Tibial artery (tissue), 4 donors: Measurements from ENCODE around the gene C7orf33.

ENCODE experiments used
- DNase-seq, 2 donors: peaks; one replicate each; pipeline ENCODE4 v3.0.0-alpha.2; 2019
- H3K27ac ChIP-seq, 2 donors: fragments of 200-600 bp; sonication (generic) in 1 of 2; 1 replicate in 1 of 2; 2 replicates in 1 of 2; pipeline ENCODE4 v1.5.1; 2018 to 2019; ENCODE audit warnings: mild to moderate bottlenecking in 1 of 2
- H3K27me3 ChIP-seq, 2 donors: fragments of 200-600 bp; sonication (generic) in 1 of 2; one replicate each; pipeline versions ENCODE4 v1.5.1 to v1.6.0; 2016 to 2019
- H3K36me3 ChIP-seq, 3 donors: fragments of 200-600 bp; sonication (generic) in 2 of 3; one replicate each; pipeline ENCODE4 v1.5.1; 2016 to 2019; ENCODE audit warnings: mild to moderate bottlenecking in 2 of 3
- H3K4me1 ChIP-seq, 4 donors: fragments of 200-600 bp; sonication (generic) in 2 of 4; 1 replicate in 3 of 4; 2 replicates in 1 of 4; pipeline ENCODE4 v1.5.1; 2016 to 2019
- H3K4me3 ChIP-seq, 2 donors: fragments of 200-600 bp; sonication (generic) in 1 of 2; 1 replicate in 1 of 2; 2 replicates in 1 of 2; pipeline ENCODE4 v1.5.1; 2018 to 2019; ENCODE audit warnings: mild to moderate bottlenecking in 2 of 2
- H3K9me3 ChIP-seq, 3 donors: fragments of 200-600 bp; sonication (generic) in 1 of 3; one replicate each; pipeline ENCODE4 v1.5.1; 2016 to 2019
- intact Hi-C: fragments of 100-400 bp; cut with DNase I; formaldehyde crosslinking; loops from one replicate; pipeline ENCODE4 v1.15.0; 2023; ENCODE audit warnings: low total_unique reads
- TF ChIP-seq, protein P1 (sequence below), 2 experiments: fragments of 200-600 bp in 1 of 2; fragments of 450-650 bp in 1 of 2; IDR thresholded peaks; one replicate each; pipeline ENCODE4 v1.5.1; 2017 to 2019; ENCODE audit warnings: antibody characterized with exemption in 2 of 2, mild to moderate bottlenecking in 1 of 2, moderate library complexity in 1 of 2

Gene C7orf33

GRCh38 chr7:148581624-148582023, 8.9 kb upstream of the C7orf33 start:
- TF ChIP-seq, protein P1, sequence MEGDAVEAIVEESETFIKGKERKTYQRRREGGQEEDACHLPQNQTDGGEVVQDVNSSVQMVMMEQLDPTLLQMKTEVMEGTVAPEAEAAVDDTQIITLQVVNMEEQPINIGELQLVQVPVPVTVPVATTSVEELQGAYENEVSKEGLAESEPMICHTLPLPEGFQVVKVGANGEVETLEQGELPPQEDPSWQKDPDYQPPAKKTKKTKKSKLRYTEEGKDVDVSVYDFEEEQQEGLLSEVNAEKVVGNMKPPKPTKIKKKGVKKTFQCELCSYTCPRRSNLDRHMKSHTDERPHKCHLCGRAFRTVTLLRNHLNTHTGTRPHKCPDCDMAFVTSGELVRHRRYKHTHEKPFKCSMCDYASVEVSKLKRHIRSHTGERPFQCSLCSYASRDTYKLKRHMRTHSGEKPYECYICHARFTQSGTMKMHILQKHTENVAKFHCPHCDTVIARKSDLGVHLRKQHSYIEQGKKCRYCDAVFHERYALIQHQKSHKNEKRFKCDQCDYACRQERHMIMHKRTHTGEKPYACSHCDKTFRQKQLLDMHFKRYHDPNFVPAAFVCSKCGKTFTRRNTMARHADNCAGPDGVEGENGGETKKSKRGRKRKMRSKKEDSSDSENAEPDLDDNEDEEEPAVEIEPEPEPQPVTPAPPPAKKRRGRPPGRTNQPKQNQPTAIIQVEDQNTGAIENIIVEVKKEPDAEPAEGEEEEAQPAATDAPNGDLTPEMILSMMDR (IDR thresholded peaks at IDR 0.05) = no peak
- Histone ChIP-seq H3K27me3 (no peaks in the 10 kb centered on the region), H3K9me3 (no peaks in the 10 kb centered on the region), H3K4me3 (no peak overlapping the region), H3K4me1 (no peaks in the 10 kb centered on the region), H3K27ac (no peak overlapping the region), H3K36me3 (no peaks in the 10 kb centered on the region)
- intact Hi-C loops = no loop called here
- no peak for DNase-seq

DNA sequence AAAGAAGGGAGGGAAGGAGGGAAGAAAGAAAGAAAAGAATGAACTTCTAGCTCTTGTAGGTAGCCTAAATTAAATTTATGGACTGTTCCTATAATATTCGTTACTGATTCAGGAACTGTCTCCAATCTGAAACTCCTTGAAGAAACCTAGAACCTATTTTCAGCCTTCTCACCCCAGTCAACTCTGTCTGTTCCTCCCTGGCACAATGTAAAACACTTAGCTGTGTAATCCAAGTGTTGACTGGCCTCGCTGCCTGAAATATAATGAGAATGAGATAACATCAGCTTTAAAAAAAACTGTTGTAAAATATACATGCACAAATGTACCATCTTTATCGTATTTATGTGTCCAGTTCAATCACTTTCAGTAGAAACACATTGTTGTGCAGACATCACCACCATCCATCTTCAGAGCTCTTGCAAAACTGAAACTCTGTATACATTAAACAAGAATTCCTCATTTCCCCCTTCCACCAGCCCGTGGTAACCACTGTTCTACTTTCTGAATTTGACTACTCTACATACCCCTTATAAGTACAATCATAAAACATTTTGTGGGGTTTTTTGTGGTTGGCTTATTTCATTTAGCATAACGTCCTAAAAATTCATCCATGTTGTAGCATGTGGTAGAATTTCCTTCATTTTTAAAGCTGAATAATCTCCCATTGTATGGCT, 6.3 kb upstream of the C7orf33 start:
- Histone ChIP-seq H3K4me1 (no peaks in the 10 kb centered on the region), H3K9me3 (no peaks in the 10 kb centered on the region), H3K27ac (no peak overlapping the region), H3K27me3 (peaks cover 0 to 10% of the 10 kb centered on the region in 2 donors), H3K36me3 (no peaks in the 10 kb centered on the region), H3K4me3 (no peak overlapping the region)
- intact Hi-C loops = no loop called here
- DNase-seq = no peak
- TF ChIP-seq, protein P1 (IDR thresholded peaks at IDR 0.05) = no peak

GRCh38 chr7:148585399-148585798, 5.2 kb upstream of the C7orf33 start:
- TF ChIP-seq, protein P1 (IDR thresholded peaks at IDR 0.05) = no peak
- Histone ChIP-seq H3K36me3 (no peaks in the 10 kb centered on the region), H3K27ac (no peak overlapping the region), H3K9me3 (no peaks in the 10 kb centered on the region), H3K4me1 (no peaks in the 10 kb centered on the region), H3K4me3 (no peak overlapping the region), H3K27me3 (peaks cover 0 to 14% of the 10 kb centered on the region in 2 donors)
- no peak for DNase-seq
- intact Hi-C loops = no loop called here

GRCh38 chr7:148587076-148587475, 3.5 kb upstream of the C7orf33 start:
- H3K27me3 ChIP-seq = peaks cover 0 to 26% of the 10 kb centered on the region in 2 donors
- H3K4me3 ChIP-seq = no peak overlapping the region
- no peaks in the 10 kb centered on the region for H3K36me3 ChIP-seq
- no peak for DNase-seq
- no peaks in the 10 kb centered on the region for H3K9me3 ChIP-seq
- H3K27ac ChIP-seq = no peak overlapping the region
- intact Hi-C loops = no loop called here
- TF ChIP-seq, protein P1 (IDR thresholded peaks at IDR 0.05) = no peak
- H3K4me1 ChIP-seq = no peaks in the 10 kb centered on the region

DNA sequence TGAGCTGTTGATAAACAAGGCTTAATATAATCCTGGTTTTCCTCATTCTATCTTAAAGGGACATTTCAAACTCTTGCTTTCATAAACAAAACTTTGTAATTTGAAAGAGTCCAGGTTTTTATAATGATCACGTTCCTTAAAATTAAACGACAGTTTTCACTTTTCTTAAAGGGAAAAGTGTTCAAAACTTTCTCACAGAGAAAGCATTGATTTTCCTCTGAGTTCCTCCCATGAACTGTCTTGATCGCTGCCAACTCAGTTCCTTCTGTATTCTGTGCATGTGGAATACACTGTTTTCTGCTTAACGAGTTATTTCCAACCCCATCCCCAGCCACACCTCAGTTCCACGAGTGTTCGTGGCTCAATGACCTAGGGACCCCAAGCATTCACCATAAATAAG, 2.4 kb upstream of the C7orf33 start:
- Histone ChIP-seq H3K4me3 (no peak overlapping the region), H3K4me1 (no peaks in the 10 kb centered on the region), H3K27ac (no peak overlapping the region), H3K36me3 (no peaks in the 10 kb centered on the region), H3K9me3 (no peaks in the 10 kb centered on the region), H3K27me3 (peaks cover 0 to 32% of the 10 kb centered on the region in 2 donors)
- TF ChIP-seq, protein P1 (IDR thresholded peaks at IDR 0.05) = no peak
- intact Hi-C loops = no loop called here
- DNase-seq = no peak
